CD4-positive, alpha-beta T cell treated with Interleukin-15 for 4 hours (primary cell): ENCODE results near the gene YIPF3.
A peak's percentile ranks its signal among the peaks of the same experiment; 100 is the strongest.
"Not testable (repeated sequence)": the region's sequence is repeated elsewhere in the genome, so short reads cannot be mapped to it uniquely, and the experiment has no call there.

Source experiments
- DNase-seq: peaks from one replicate; pipeline ENCODE4 v3.0.0-alpha.2; 2020; ENCODE audit warnings: low spot score

The YIPF3 gene

GRCh38 chr6:43509984-43510826 is 6.5 kb downstream of the YIPF3 start, which contains the start of gene LRRC73:
LRRC73 (minus strand) TSS chr6:43510346; CDS start chr6:43509785, 561 bp downstream.
- DNase-seq = peak; percentile 74

GRCh38 chr6:43509142-43509983 is 7.4 kb downstream of the YIPF3 start:
- no peak for DNase-seq

- DNase-seq = no peak
These were observed 8.1 kb downstream of the YIPF3 start for GRCh38 chr6:43508481-43509141.

GRCh38 chr6:43506667-43507471 is 9.9 kb downstream of the YIPF3 start:
- DNase-seq = peak; percentile 83

GRCh38 chr6:43506171-43506570 is 10.6 kb downstream of the YIPF3 start:
- no peak for DNase-seq

GRCh38 chr6:43505718-43506117 is 11.0 kb downstream of the YIPF3 start:
- DNase-seq = no peak

- no peak for DNase-seq
These were observed 11.8 kb downstream of the YIPF3 start for GRCh38 chr6:43504756-43505593.

GRCh38 chr6:43503443-43503842 is 13.3 kb downstream of the YIPF3 start:
- DNase-seq = no peak

GRCh38 chr6:43502666-43503065 is 14.1 kb downstream of the YIPF3 start:
- no peak for DNase-seq

- DNase-seq = no peak
These were observed 15.8 kb downstream of the YIPF3 start for GRCh38 chr6:43500921-43501320.

- DNase-seq = no peak
These were observed 17.5 kb downstream of the YIPF3 start for GRCh38 chr6:43499028-43499815.

GRCh38 chr6:43498291-43498690 is 18.4 kb downstream of the YIPF3 start:
- DNase-seq = not testable (repeated sequence)

- DNase-seq = no peak
These were observed 19.0 kb downstream of the YIPF3 start for GRCh38 chr6:43497689-43498088.

- no peak for DNase-seq
These were observed 19.7 kb downstream of the YIPF3 start for GRCh38 chr6:43497129-43497396.

- DNase-seq = no peak
These were observed 20.2 kb downstream of the YIPF3 start for GRCh38 chr6:43496370-43497128.

GRCh38 chr6:43495409-43495941 is 21.3 kb downstream of the YIPF3 start:
- DNase-seq = peak; percentile 15

- no peak for DNase-seq
These were observed 22.0 kb downstream of the YIPF3 start for GRCh38 chr6:43494766-43495165.

- no peak for DNase-seq
These were observed 22.4 kb downstream of the YIPF3 start for GRCh38 chr6:43494321-43494720.

- no peak for DNase-seq
These were observed 22.9 kb downstream of the YIPF3 start for GRCh38 chr6:43493833-43494232.
